Measurements from ENCODE around the gene ZSWIM1. TPM values are rescaled to one million over a fixed set of nuclear protein-coding genes. Genes with fewer than 3 reads are reported as not detected.

The ZSWIM1 gene
- total RNA-seq, 1 donor from 2014 or later = 12.6 TPM

DNA sequence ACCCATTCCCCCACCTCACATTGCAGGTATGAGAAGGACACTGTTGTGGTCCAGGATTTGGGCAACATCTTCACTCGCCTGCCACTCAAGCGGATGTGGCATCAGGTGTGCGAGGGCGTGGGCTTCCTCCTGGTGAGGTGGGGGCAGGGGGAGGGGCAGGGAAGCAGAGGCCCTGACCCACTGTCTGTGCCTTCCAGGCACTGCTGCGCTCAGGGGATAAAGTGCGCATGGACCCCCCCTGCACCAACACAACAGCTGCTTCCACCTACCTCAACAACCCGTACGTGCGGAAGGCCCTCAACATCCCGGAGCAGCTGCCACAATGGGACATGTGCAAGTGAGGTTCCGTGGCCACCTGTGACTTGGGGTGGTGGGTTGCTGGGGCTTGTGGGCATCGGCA, 13.8 kb downstream of the ZSWIM1 start:
- peaks cover 20% of the 10 kb centered on the region for H3K36me3 Mint-ChIP-seq (ENCODE audit: low read depth, unreplicated experiment)
- H3K4me3 Mint-ChIP-seq (ENCODE audit: unreplicated experiment) = no peak overlapping the region
- H3K9me3 Mint-ChIP-seq (ENCODE audit: unreplicated experiment) = no peaks in the 10 kb centered on the region
- no peak for DNase-seq (ENCODE audit: low spot score)
- peaks cover 17% of the 10 kb centered on the region for H3K27me3 Mint-ChIP-seq (ENCODE audit: unreplicated experiment)
- TF ChIP-seq, protein P1, sequence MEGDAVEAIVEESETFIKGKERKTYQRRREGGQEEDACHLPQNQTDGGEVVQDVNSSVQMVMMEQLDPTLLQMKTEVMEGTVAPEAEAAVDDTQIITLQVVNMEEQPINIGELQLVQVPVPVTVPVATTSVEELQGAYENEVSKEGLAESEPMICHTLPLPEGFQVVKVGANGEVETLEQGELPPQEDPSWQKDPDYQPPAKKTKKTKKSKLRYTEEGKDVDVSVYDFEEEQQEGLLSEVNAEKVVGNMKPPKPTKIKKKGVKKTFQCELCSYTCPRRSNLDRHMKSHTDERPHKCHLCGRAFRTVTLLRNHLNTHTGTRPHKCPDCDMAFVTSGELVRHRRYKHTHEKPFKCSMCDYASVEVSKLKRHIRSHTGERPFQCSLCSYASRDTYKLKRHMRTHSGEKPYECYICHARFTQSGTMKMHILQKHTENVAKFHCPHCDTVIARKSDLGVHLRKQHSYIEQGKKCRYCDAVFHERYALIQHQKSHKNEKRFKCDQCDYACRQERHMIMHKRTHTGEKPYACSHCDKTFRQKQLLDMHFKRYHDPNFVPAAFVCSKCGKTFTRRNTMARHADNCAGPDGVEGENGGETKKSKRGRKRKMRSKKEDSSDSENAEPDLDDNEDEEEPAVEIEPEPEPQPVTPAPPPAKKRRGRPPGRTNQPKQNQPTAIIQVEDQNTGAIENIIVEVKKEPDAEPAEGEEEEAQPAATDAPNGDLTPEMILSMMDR (IDR thresholded peaks at IDR 0.05; ENCODE audit: unreplicated experiment) = no peak
- H3K27ac Mint-ChIP-seq (ENCODE audit: unreplicated experiment) = no peak overlapping the region
- peaks cover 8% of the 10 kb centered on the region for H3K4me1 Mint-ChIP-seq (ENCODE audit: unreplicated experiment)

DNA sequence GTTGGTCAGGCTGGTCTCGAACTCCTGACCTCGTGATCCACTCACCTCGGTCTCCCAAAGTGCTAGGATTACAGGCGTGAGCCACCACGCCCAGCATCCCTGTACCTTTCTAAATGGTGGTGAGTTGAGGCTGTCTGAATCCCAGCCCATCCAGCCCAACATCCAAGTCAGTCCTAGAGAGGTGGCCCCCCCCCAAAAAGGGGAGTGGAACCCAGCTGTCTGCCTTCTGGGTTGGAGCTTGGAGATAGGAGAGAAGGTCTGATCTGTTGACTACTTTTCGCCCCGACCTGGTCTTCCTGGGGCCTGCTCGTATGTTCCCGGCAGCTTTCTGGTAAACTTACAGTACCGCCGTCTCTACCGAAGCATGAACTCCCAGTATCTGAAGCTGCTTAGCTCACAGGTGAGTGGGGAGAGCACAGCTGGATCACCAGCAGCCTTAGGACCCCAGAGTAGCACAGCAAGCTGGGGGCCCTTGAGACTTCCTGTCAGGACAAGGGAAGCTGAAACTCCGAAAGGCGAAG, 15.7 kb downstream of the ZSWIM1 start:
- H3K4me3 Mint-ChIP-seq (ENCODE audit: unreplicated experiment) = no peak overlapping the region
- H3K9me3 Mint-ChIP-seq (ENCODE audit: unreplicated experiment) = no peaks in the 10 kb centered on the region
- peaks cover 8% of the 10 kb centered on the region for H3K4me1 Mint-ChIP-seq (ENCODE audit: unreplicated experiment)
- H3K27ac Mint-ChIP-seq (ENCODE audit: unreplicated experiment) = no peak overlapping the region
- peaks cover 12% of the 10 kb centered on the region for H3K27me3 Mint-ChIP-seq (ENCODE audit: unreplicated experiment)
- H3K36me3 Mint-ChIP-seq (ENCODE audit: low read depth, unreplicated experiment) = peaks cover 20% of the 10 kb centered on the region
- DNase-seq (ENCODE audit: low spot score) = no peak
- TF ChIP-seq, protein P1 (IDR thresholded peaks at IDR 0.05; ENCODE audit: unreplicated experiment) = no peak

DNA sequence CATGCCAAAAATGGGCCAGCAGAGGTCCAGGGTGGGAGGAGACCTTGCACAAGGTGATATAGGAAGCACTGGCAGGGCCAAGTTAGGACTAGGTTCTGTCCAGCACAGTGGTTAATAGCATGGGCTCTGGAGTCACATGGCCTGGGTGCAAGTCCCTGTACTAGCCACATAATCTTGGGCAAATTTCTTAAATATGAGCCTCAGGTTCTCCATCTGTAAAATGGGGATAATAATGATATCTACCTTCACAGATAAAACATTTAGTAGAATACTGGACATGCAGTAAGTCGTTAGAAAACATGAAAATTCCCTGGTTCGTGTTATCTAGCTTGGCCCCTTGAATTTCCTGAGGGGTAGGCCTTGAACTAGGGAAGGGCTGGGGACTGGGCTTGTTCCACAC, 16.3 kb downstream of the ZSWIM1 start:
- TF ChIP-seq, protein P1 (IDR thresholded peaks at IDR 0.05; ENCODE audit: unreplicated experiment) = no peak
- no peak overlapping the region for H3K27ac Mint-ChIP-seq (ENCODE audit: unreplicated experiment)
- peaks cover 9% of the 10 kb centered on the region for H3K27me3 Mint-ChIP-seq (ENCODE audit: unreplicated experiment)
- DNase-seq (ENCODE audit: low spot score) = no peak
- no peaks in the 10 kb centered on the region for H3K9me3 Mint-ChIP-seq (ENCODE audit: unreplicated experiment)
- H3K4me1 Mint-ChIP-seq (ENCODE audit: unreplicated experiment) = peaks cover 4% of the 10 kb centered on the region
- H3K4me3 Mint-ChIP-seq (ENCODE audit: unreplicated experiment) = no peak overlapping the region
- H3K36me3 Mint-ChIP-seq (ENCODE audit: low read depth, unreplicated experiment) = peaks cover 20% of the 10 kb centered on the region

DNA sequence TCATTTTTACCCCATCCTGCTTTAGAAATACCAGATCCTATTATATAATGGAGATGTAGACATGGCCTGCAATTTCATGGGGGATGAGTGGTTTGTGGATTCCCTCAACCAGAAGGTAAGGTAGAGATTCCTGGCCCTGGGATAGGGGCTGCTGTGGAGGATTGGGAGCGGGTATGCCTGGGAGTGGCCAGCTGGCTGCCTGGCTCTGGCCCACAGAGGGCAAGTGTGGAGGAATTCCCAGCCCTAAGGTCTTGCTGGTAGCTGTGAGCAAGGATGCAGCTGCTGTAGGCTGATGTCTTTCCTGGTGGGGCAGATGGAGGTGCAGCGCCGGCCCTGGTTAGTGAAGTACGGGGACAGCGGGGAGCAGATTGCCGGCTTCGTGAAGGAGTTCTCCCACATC, 16.7 kb downstream of the ZSWIM1 start:
- no peak for DNase-seq (ENCODE audit: low spot score)
- peaks cover 6% of the 10 kb centered on the region for H3K27me3 Mint-ChIP-seq (ENCODE audit: unreplicated experiment)
- H3K4me3 Mint-ChIP-seq (ENCODE audit: unreplicated experiment) = no peak overlapping the region
- H3K27ac Mint-ChIP-seq (ENCODE audit: unreplicated experiment) = no peak overlapping the region
- H3K4me1 Mint-ChIP-seq (ENCODE audit: unreplicated experiment) = peaks cover under 1% of the 10 kb centered on the region
- no peaks in the 10 kb centered on the region for H3K9me3 Mint-ChIP-seq (ENCODE audit: unreplicated experiment)
- TF ChIP-seq, protein P1 (IDR thresholded peaks at IDR 0.05; ENCODE audit: unreplicated experiment) = no peak
- H3K36me3 Mint-ChIP-seq (ENCODE audit: low read depth, unreplicated experiment) = peaks cover 20% of the 10 kb centered on the region

DNA sequence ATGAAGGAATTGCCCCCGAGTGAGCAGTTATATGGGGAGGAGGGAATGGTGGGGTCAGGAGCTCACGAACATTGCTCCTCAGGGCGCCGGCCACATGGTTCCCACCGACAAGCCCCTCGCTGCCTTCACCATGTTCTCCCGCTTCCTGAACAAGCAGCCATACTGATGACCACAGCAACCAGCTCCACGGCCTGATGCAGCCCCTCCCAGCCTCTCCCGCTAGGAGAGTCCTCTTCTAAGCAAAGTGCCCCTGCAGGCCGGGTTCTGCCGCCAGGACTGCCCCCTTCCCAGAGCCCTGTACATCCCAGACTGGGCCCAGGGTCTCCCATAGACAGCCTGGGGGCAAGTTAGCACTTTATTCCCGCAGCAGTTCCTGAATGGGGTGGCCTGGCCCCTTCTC, 17.3 kb downstream of the ZSWIM1 start:
- Mint-ChIP-seq H3K4me1 (ENCODE audit: unreplicated experiment) (no peaks in the 10 kb centered on the region), H3K27ac (ENCODE audit: unreplicated experiment) (no peak overlapping the region), H3K4me3 (ENCODE audit: unreplicated experiment) (no peak overlapping the region), H3K36me3 (ENCODE audit: low read depth, unreplicated experiment) (peaks cover 20% of the 10 kb centered on the region), H3K9me3 (ENCODE audit: unreplicated experiment) (no peaks in the 10 kb centered on the region), H3K27me3 (ENCODE audit: unreplicated experiment) (peaks cover 6% of the 10 kb centered on the region)
- TF ChIP-seq, protein P1 (IDR thresholded peaks at IDR 0.05; ENCODE audit: unreplicated experiment) = no peak
- no peak for DNase-seq (ENCODE audit: low spot score)
